ENCODE measurements around the gene DPM3.
A peak's percentile ranks its signal among the peaks of the same experiment; 100 is the strongest.
"Not testable (repeated sequence)": the region's sequence is repeated elsewhere in the genome, so short reads cannot be mapped to it uniquely, and the experiment has no call there.

Gene DPM3

GRCh38 chr1:155139895-155140629 is at the start of gene DPM3:
TSS of gene DPM3 (minus strand) at chr1:155140531. CDS start at chr1:155140240, 291 bp downstream.
- DNase-seq, result peak; percentile 15

- not testable (repeated sequence) for DNase-seq
Measured at GRCh38 chr1:155189926-155190325, 49.6 kb upstream of the DPM3 start.

- no peak for DNase-seq
Measured at GRCh38 chr1:155188268-155188667, 47.9 kb upstream of the DPM3 start.

- DNase-seq, result no peak
Measured at GRCh38 chr1:155187456-155187891, 47.1 kb upstream of the DPM3 start.

- no peak for DNase-seq
Measured at GRCh38 chr1:155186794-155187455, 46.6 kb upstream of the DPM3 start.

GRCh38 chr1:155186067-155186793 is 45.9 kb upstream of the DPM3 start:
- no peak for DNase-seq

- no peak for DNase-seq
Measured at GRCh38 chr1:155185783-155186066, 45.4 kb upstream of the DPM3 start.

GRCh38 chr1:155184835-155185782 is 44.8 kb upstream of the DPM3 start:
- DNase-seq, result no peak

GRCh38 chr1:155184351-155184811 is 44.0 kb upstream of the DPM3 start:
- DNase-seq, result no peak

GRCh38 chr1:155183775-155184221 is 43.5 kb upstream of the DPM3 start:
- no peak for DNase-seq

- DNase-seq, result no peak
Measured at GRCh38 chr1:155182052-155182550, 41.8 kb upstream of the DPM3 start.

GRCh38 chr1:155181371-155182051 is 41.2 kb upstream of the DPM3 start:
- no peak for DNase-seq

GRCh38 chr1:155179112-155180031 is 39.0 kb upstream of the DPM3 start:
- DNase-seq, result no peak

- DNase-seq, result no peak
Measured at GRCh38 chr1:155178441-155179111, 38.2 kb upstream of the DPM3 start.

GRCh38 chr1:155177918-155178281 is 37.6 kb upstream of the DPM3 start:
- no peak for DNase-seq

- DNase-seq, result no peak
Measured at GRCh38 chr1:155177192-155177917, 37.0 kb upstream of the DPM3 start.

- peak; percentile 15 for DNase-seq
Measured at GRCh38 chr1:155176544-155177071, 36.3 kb upstream of the DPM3 start.

- DNase-seq, result no peak
Measured at GRCh38 chr1:155175927-155176371, 35.6 kb upstream of the DPM3 start.

All from NCI-H1417 treated with DMSO at 0.1 percent for 48 hours (cell line).